AML-193 (cell line): Measurements from ENCODE around the gene AUTS2.

Source experiments
- DNase-seq, 2 experiments: peaks; one replicate each; lab custom pipeline; 2025; lab: John Stamatoyannopoulos, UW

Gene AUTS2

GRCh38 chr7:69722843-69723242, 124.6 kb downstream of the AUTS2 start:
- no peak for DNase-seq

- DNase-seq, result no peak
Measured at GRCh38 chr7:69723663-69724062, 125.4 kb downstream of the AUTS2 start.

GRCh38 chr7:69728304-69728703, 130.0 kb downstream of the AUTS2 start:
- DNase-seq, result no peak

- DNase-seq, result no peak
Measured at GRCh38 chr7:69732203-69732602, 133.9 kb downstream of the AUTS2 start.

- DNase-seq, result no peak
Measured at GRCh38 chr7:69735582-69735981, 137.3 kb downstream of the AUTS2 start.

- DNase-seq, result no peak
Measured at GRCh38 chr7:69736126-69736810, 138.0 kb downstream of the AUTS2 start.

- DNase-seq, result no peak
Measured at GRCh38 chr7:69738396-69738951, 140.2 kb downstream of the AUTS2 start.

- DNase-seq, result no peak
Measured at GRCh38 chr7:69739190-69739589, 140.9 kb downstream of the AUTS2 start.

- DNase-seq, result peak; percentile 9 to 10
Measured at GRCh38 chr7:69739931-69740431, 141.7 kb downstream of the AUTS2 start.

- no peak for DNase-seq
Measured at GRCh38 chr7:69742237-69742636, 144.0 kb downstream of the AUTS2 start.

GRCh38 chr7:69743436-69743835, 145.2 kb downstream of the AUTS2 start:
- DNase-seq, result no peak

GRCh38 chr7:69744026-69744425, 145.8 kb downstream of the AUTS2 start:
- DNase-seq, result no peak

- DNase-seq, result no peak
Measured at GRCh38 chr7:69746383-69746782, 148.1 kb downstream of the AUTS2 start.

GRCh38 chr7:69747144-69747543, 148.9 kb downstream of the AUTS2 start:
- DNase-seq, result no peak

- no peak for DNase-seq
Measured at GRCh38 chr7:69748530-69748929, 150.3 kb downstream of the AUTS2 start.

- no peak for DNase-seq
Measured at GRCh38 chr7:69749372-69749979, 151.2 kb downstream of the AUTS2 start.

- no peak for DNase-seq
Measured at GRCh38 chr7:69749994-69750393, 151.7 kb downstream of the AUTS2 start.

GRCh38 chr7:69751026-69751425, 152.8 kb downstream of the AUTS2 start:
- no peak for DNase-seq

GRCh38 chr7:69753981-69754380, 155.7 kb downstream of the AUTS2 start:
- no peak for DNase-seq

- DNase-seq, result no peak
Measured at GRCh38 chr7:69754476-69754875, 156.2 kb downstream of the AUTS2 start.

GRCh38 chr7:69756235-69756634, 158.0 kb downstream of the AUTS2 start:
- DNase-seq, result no peak

- DNase-seq, result no peak
Measured at GRCh38 chr7:69757528-69757927, 159.3 kb downstream of the AUTS2 start.

- DNase-seq, result no peak
Measured at GRCh38 chr7:69757981-69758430, 159.7 kb downstream of the AUTS2 start.
